MM.1S (cell line): Measurements from ENCODE around the gene HDAC10.

Source experiments
- CTCF ChIP-seq: fragments of 300-600 bp; sonication (generic); IDR thresholded peaks from 2 replicates; pipeline ENCODE4 v1.5.1; 2016; ENCODE audit warnings: antibody characterized with exemption, low read length, mixed read lengths
- EZH2 ChIP-seq: fragments of 300-600 bp; sonication (generic); optimal IDR thresholded peaks from 2 replicates; pipeline ENCODE3; 2017; ENCODE audit warnings: low read depth, mild to moderate bottlenecking, antibody characterized with exemption, low read length, mixed read lengths
- EZH2phosphoT487 ChIP-seq: fragments of 300-600 bp; sonication (generic); IDR thresholded peaks from 2 replicates; pipeline ENCODE4 v1.6.1; 2018; ENCODE audit warnings: antibody characterized with exemption, low read length

GRCh38 chr22:50286275-50286674, 35.2 kb upstream of the HDAC10 start:
- no peak for TF ChIP-seq CTCF
- TF ChIP-seq EZH2 = no peak
- TF ChIP-seq EZH2phosphoT487 = no peak
